ENCODE data around the gene PDIA5. TPM values are rescaled to one million over a fixed set of nuclear protein-coding genes. Genes with fewer than 3 reads are reported as not detected.

Gene PDIA5
- total and polyA plus RNA-seq, 2 donors (not counting 1 experiment from before 2014, with no cell fraction given), result 2.6 to 3.8 TPM

- H3K9me3 Mint-ChIP-seq (ENCODE audit: insufficient read depth), result peaks cover 2% of the 10 kb centered on the region
- DNase-seq (no peak), ATAC-seq (ENCODE audit: low read depth) (no peak)
- H3K27ac ChIP-seq (ENCODE audit: low read length in 2 of 2), result no peak overlapping the region
- H3K27me3 ChIP-seq (replicated peaks in 1 of 4; ENCODE audit: control extremely low read depth in 1 of 4, control insufficient read depth in 3 of 4, insufficient read depth in 4 of 4, low read length in 3 of 4), result no peaks in the 10 kb centered on the region
- no peak overlapping the region for H3K4me3 Mint-ChIP-seq
- TF ChIP-seq EZH2 (IDR thresholded peaks at IDR 0.05; ENCODE audit: borderline replicate concordance, insufficient read depth, low read depth, low read length, poor library complexity, severe bottlenecking) (no peak), CTCF (IDR thresholded peaks at IDR 0.05) (no peak)
- ChIA-PET CTCF (no interaction called here), POLR2A (no interaction called here)
- H3K27me3 Mint-ChIP-seq, result no peaks in the 10 kb centered on the region
- H3K27ac Mint-ChIP-seq, result no peak overlapping the region
- no peaks in the 10 kb centered on the region for H3K79me2 ChIP-seq (ENCODE audit: control insufficient read depth, insufficient read depth, low read length)
- H2AFZ ChIP-seq (ENCODE audit: insufficient read depth, low read depth, low read length, poor library complexity, severe bottlenecking), result no peak overlapping the region
- H3K9me3 ChIP-seq (ENCODE audit: control extremely low read depth in 1 of 3, control insufficient read depth in 2 of 3, insufficient read depth in 1 of 3, low read length in 2 of 3), result peaks cover 0 to 18% (median 9%) of the 10 kb centered on the region in 3 donors
- peaks cover 1 to 5% of the 10 kb centered on the region in 2 donors for H3K4me1 ChIP-seq (ENCODE audit: control insufficient read depth in 2 of 2, insufficient read depth in 2 of 2, low read length in 2 of 2)
- WGBS (ENCODE audit: insufficient coverage), result 98% methylated on average over 7 of the region's 10 CpGs
- intact Hi-C loops (cut with micrococcal nuclease), result no loop called here
- H3K4me3 ChIP-seq (ENCODE audit: control extremely low read depth in 1 of 5, extremely low read depth in 1 of 5, insufficient read depth in 1 of 5, low read depth in 2 of 5, low read length in 4 of 5), result no peak overlapping the region
- peaks cover 5% of the 10 kb centered on the region for H3K4me1 Mint-ChIP-seq
- no peaks in the 10 kb centered on the region for H4K20me1 ChIP-seq (ENCODE audit: control insufficient read depth, insufficient read depth, low read length, poor library complexity, severe bottlenecking)
- peaks cover 0 to 6% of the 10 kb centered on the region in 2 experiments for H3K36me3 ChIP-seq (replicated peaks in 1 of 2; ENCODE audit: control extremely low read depth in 1 of 2, control insufficient read depth in 1 of 2, extremely low read depth in 1 of 2, insufficient read depth in 2 of 2, low read length in 1 of 2)
- no peak overlapping the region for H3K4me2 ChIP-seq (replicated peaks; ENCODE audit: low read depth, low read length, poor library complexity, severe bottlenecking)
- H3K9ac ChIP-seq (ENCODE audit: low read length), result no peak overlapping the region
These were observed 81.1 kb downstream of the PDIA5 start for GRCh38 chr3:123147754-123148535.

GRCh38 chr3:123148772-123149171, 81.9 kb downstream of the PDIA5 start:
- no peaks in the 10 kb centered on the region for H3K27me3 Mint-ChIP-seq
- ChIA-PET POLR2A (no interaction called here), CTCF (no interaction called here)
- Histone ChIP-seq H3K27ac (ENCODE audit: low read length in 2 of 2) (no peak overlapping the region), H3K4me2 (replicated peaks; ENCODE audit: low read depth, low read length, poor library complexity, severe bottlenecking) (no peak overlapping the region), H3K27me3 (replicated peaks in 1 of 4; ENCODE audit: control extremely low read depth in 1 of 4, control insufficient read depth in 3 of 4, insufficient read depth in 4 of 4, low read length in 3 of 4) (no peaks in the 10 kb centered on the region), H3K79me2 (ENCODE audit: control insufficient read depth, insufficient read depth, low read length) (no peaks in the 10 kb centered on the region), H4K20me1 (ENCODE audit: control insufficient read depth, insufficient read depth, low read length, poor library complexity, severe bottlenecking) (no peaks in the 10 kb centered on the region), H3K36me3 (replicated peaks in 1 of 2; ENCODE audit: control extremely low read depth in 1 of 2, control insufficient read depth in 1 of 2, extremely low read depth in 1 of 2, insufficient read depth in 2 of 2, low read length in 1 of 2) (peaks cover 0 to 6% of the 10 kb centered on the region in 2 experiments), H2AFZ (ENCODE audit: insufficient read depth, low read depth, low read length, poor library complexity, severe bottlenecking) (no peak overlapping the region), H3K9me3 (ENCODE audit: control extremely low read depth in 1 of 3, control insufficient read depth in 2 of 3, insufficient read depth in 1 of 3, low read length in 2 of 3) (peaks cover 0 to 19% (median 9%) of the 10 kb centered on the region in 3 donors), H3K4me1 (ENCODE audit: control insufficient read depth in 2 of 2, insufficient read depth in 2 of 2, low read length in 2 of 2) (peaks cover 9 to 14% of the 10 kb centered on the region in 2 donors), H3K4me3 (ENCODE audit: control extremely low read depth in 1 of 5, extremely low read depth in 1 of 5, insufficient read depth in 1 of 5, low read depth in 2 of 5, low read length in 4 of 5) (no peak overlapping the region), H3K9ac (ENCODE audit: low read length) (no peak overlapping the region)
- no peak overlapping the region for H3K27ac Mint-ChIP-seq
- TF ChIP-seq EZH2 (IDR thresholded peaks at IDR 0.05; ENCODE audit: borderline replicate concordance, insufficient read depth, low read depth, low read length, poor library complexity, severe bottlenecking) (no peak), CTCF (IDR thresholded peaks at IDR 0.05) (no peak)
- intact Hi-C loops (cut with micrococcal nuclease), result no loop called here
- H3K4me1 Mint-ChIP-seq, result peaks cover 11% of the 10 kb centered on the region
- WGBS (ENCODE audit: insufficient coverage), result 97% methylated on average over 8 of the region's 8 CpGs
- ATAC-seq (ENCODE audit: low read depth) (no peak), DNase-seq (no peak)
- no peak overlapping the region for H3K4me3 Mint-ChIP-seq
- peaks cover 2% of the 10 kb centered on the region for H3K9me3 Mint-ChIP-seq (ENCODE audit: insufficient read depth)
